H9 (cell line): ENCODE measurements around the gene RNGTT. TPM values are rescaled to one million over a fixed set of nuclear protein-coding genes. Genes with fewer than 3 reads are reported as not detected.

Source experiments
- DNase-seq: peaks from one replicate; pipeline ENCODE4 v3.0.0-alpha.2; 2017
- H2AFZ ChIP-seq: one replicate; pipeline ENCODE4 v1.6.1; 2013; ENCODE audit warnings: mild to moderate bottlenecking, low read length, control low read depth, moderate library complexity
- H2AK5ac ChIP-seq: 2 replicates; pipeline ENCODE4 v1.6.1; 2013; ENCODE audit warnings: low read length, control low read depth, mixed read lengths; ENCODE audit not compliant: insufficient read length
- H2BK120ac ChIP-seq: one replicate; pipeline ENCODE4 v1.6.1; 2013; ENCODE audit warnings: low read depth, mild to moderate bottlenecking, low read length, control low read depth, inconsistent platforms; ENCODE audit not compliant: poor library complexity, severe bottlenecking
- H2BK12ac ChIP-seq: 2 replicates; pipeline ENCODE4 v1.6.1; 2013; ENCODE audit warnings: low read length, control low read depth, mixed read lengths, low read depth; ENCODE audit not compliant: insufficient read length
- H2BK15ac ChIP-seq: 2 replicates; pipeline ENCODE4 v1.6.1; 2013; ENCODE audit warnings: low read depth, low read length, control low read depth
- H2BK20ac ChIP-seq: one replicate; pipeline ENCODE4 v1.6.1; 2013; ENCODE audit warnings: low read depth, mild to moderate bottlenecking, low read length, control low read depth, inconsistent platforms; ENCODE audit not compliant: poor library complexity, severe bottlenecking
- H2BK5ac ChIP-seq: 2 replicates; pipeline ENCODE4 v1.6.1; 2013; ENCODE audit warnings: low read length, control low read depth, mixed read lengths; ENCODE audit not compliant: insufficient read length
- H3K14ac ChIP-seq: 2 replicates; pipeline ENCODE4 v1.6.1; 2013; ENCODE audit warnings: low read length, control low read depth; ENCODE audit not compliant: insufficient read depth
- H3K18ac ChIP-seq: 2 replicates; pipeline ENCODE4 v1.6.1; 2013; ENCODE audit warnings: low read depth, mild to moderate bottlenecking, mixed read lengths, low read length, control low read depth; ENCODE audit not compliant: insufficient read length
- H3K23ac ChIP-seq: 2 replicates; pipeline ENCODE4 v1.6.1; 2013; ENCODE audit warnings: low read length, control low read depth, mixed read lengths, low read depth; ENCODE audit not compliant: insufficient read length
- H3K23me2 ChIP-seq: 2 replicates; pipeline ENCODE4 v1.6.1; 2013; ENCODE audit warnings: low read depth, mild to moderate bottlenecking, mixed read lengths, low read length, control low read depth; ENCODE audit not compliant: insufficient read length, poor library complexity, severe bottlenecking
- H3K27ac ChIP-seq: 2 replicates; pipeline ENCODE4 v1.5.1; 2013; ENCODE audit warnings: low read length, control low read depth, mixed read lengths, low read depth; ENCODE audit not compliant: insufficient read length
- H3K27me3 ChIP-seq: 2 replicates; pipeline ENCODE4 v1.6.1; 2013; ENCODE audit warnings: low read length, control low read depth, inconsistent platforms; ENCODE audit not compliant: insufficient read depth
- H3K4ac ChIP-seq: 2 replicates; pipeline ENCODE4 v1.6.1; 2013; ENCODE audit warnings: low read depth, mild to moderate bottlenecking, control low read depth, inconsistent platforms, low read length, moderate library complexity
- H3K4me1 ChIP-seq: 2 replicates; pipeline ENCODE4 v1.6.1; 2013; ENCODE audit warnings: low read length, control low read depth, inconsistent platforms; ENCODE audit not compliant: insufficient read depth
- H3K4me2 ChIP-seq: 2 replicates; pipeline ENCODE4 v1.6.1; 2013; ENCODE audit warnings: low read length, control low read depth, mixed read lengths; ENCODE audit not compliant: insufficient read length, insufficient read depth
- H3K56ac ChIP-seq: 2 replicates; pipeline ENCODE4 v1.6.1; 2013; ENCODE audit warnings: low read depth, mild to moderate bottlenecking, mixed read lengths, low read length, control low read depth; ENCODE audit not compliant: insufficient read length
- H3K79me1 ChIP-seq: 2 replicates; pipeline ENCODE4 v1.6.1; 2013; ENCODE audit warnings: low read depth, mild to moderate bottlenecking, moderate library complexity, low read length, control low read depth, inconsistent platforms; ENCODE audit not compliant: insufficient read depth, poor library complexity, severe bottlenecking
- H3K79me2 ChIP-seq: 2 replicates; pipeline ENCODE4 v1.6.1; 2013; ENCODE audit warnings: low read length, control low read depth, inconsistent platforms; ENCODE audit not compliant: insufficient read depth
- H3K9ac ChIP-seq: 2 replicates; pipeline ENCODE4 v1.6.1; 2013; ENCODE audit warnings: low read length, control low read depth, mixed read lengths; ENCODE audit not compliant: insufficient read length; ENCODE audit errors: extremely low read depth
- H3K9me3 ChIP-seq: one replicate; pipeline ENCODE4 v1.6.1; 2013; ENCODE audit warnings: low read depth, low read length, inconsistent platforms; ENCODE audit not compliant: control insufficient read depth
- H3T11ph ChIP-seq: one replicate; pipeline ENCODE4 v1.6.1; 2013; ENCODE audit warnings: mild to moderate bottlenecking, low read length, control low read depth, inconsistent platforms
- H4K20me1 ChIP-seq: one replicate; pipeline ENCODE4 v1.6.1; 2013; ENCODE audit not compliant: control insufficient read depth, insufficient read length, insufficient read depth
- H4K5ac ChIP-seq: 2 replicates; pipeline ENCODE4 v1.6.1; 2013; ENCODE audit warnings: low read depth, mild to moderate bottlenecking, mixed read lengths, low read length, control low read depth; ENCODE audit not compliant: insufficient read length
- H4K8ac ChIP-seq: replicated peaks from 2 replicates; pipeline ENCODE4 v1.6.1; 2013; ENCODE audit warnings: low read length, control low read depth, mixed read lengths, low read depth; ENCODE audit not compliant: insufficient read length
- H4K91ac ChIP-seq: 2 replicates; pipeline ENCODE4 v1.6.1; 2013; ENCODE audit warnings: low read depth, mild to moderate bottlenecking, moderate library complexity, mixed read lengths, low read length, control low read depth; ENCODE audit not compliant: insufficient read length
- H3K27ac Mint-ChIP-seq, 3 experiments: 2 replicates in 2 of 3; 3 replicates in 1 of 3; pipeline ENCODE4 v1.8.0; 2020 to 2021; ENCODE audit warnings: mixed read lengths in 3 of 3, mild to moderate bottlenecking in 1 of 3, moderate library complexity in 1 of 3
- H3K27me3 Mint-ChIP-seq: 2 replicates; pipeline ENCODE4 v1.8.0; 2021; ENCODE audit warnings: low read depth, mild to moderate bottlenecking, moderate library complexity, mixed read lengths
- H3K36me3 Mint-ChIP-seq, 3 experiments: 2 replicates in 2 of 3; 3 replicates in 1 of 3; pipeline ENCODE4 v1.8.0; 2020 to 2021; ENCODE audit warnings: low read depth in 3 of 3, mixed read lengths in 3 of 3; ENCODE audit not compliant: insufficient read depth in 1 of 3
- H3K4me1 Mint-ChIP-seq, 2 experiments: 2 replicates each; pipeline ENCODE4 v1.8.0; 2020; ENCODE audit warnings: mixed read lengths in 2 of 2
- H3K4me3 Mint-ChIP-seq, 2 experiments: 2 replicates in 1 of 2; 3 replicates in 1 of 2; pipeline ENCODE4 v1.8.0; 2020 to 2021; ENCODE audit warnings: mild to moderate bottlenecking in 2 of 2, mixed read lengths in 2 of 2, moderate library complexity in 1 of 2
- H3K9me3 Mint-ChIP-seq, 2 experiments: 2 replicates in 1 of 2; 3 replicates in 1 of 2; pipeline ENCODE4 v1.8.0; 2020; ENCODE audit warnings: mild to moderate bottlenecking in 2 of 2, mixed read lengths in 2 of 2, moderate library complexity in 1 of 2
- CTCF ChIP-seq: fragments of 200-600 bp; sonication (generic); conservative IDR thresholded peaks from 3 replicates; pipeline ENCODE4 v1.8.0; 2021; ENCODE audit warnings: antibody characterized with exemption, mild to moderate bottlenecking
- WGBS: extraction: QIAGEN DNeasy Blood & Tissue Kit; methylation state at CpG from one replicate; pipeline ENCODE4 v1.1.7; 2013; ENCODE audit warnings: missing lambda C conversion rate, low lambda C conversion rate, mixed read lengths; ENCODE audit not compliant: insufficient read length; ENCODE audit errors: extremely low coverage; 5-methylcytosine and 5-hydroxymethylcytosine counted together
- total RNA-seq: library from RNA; stranded (reverse); gene quantifications from 2 replicates; pipeline ENCODE4 v1.2.1, GENCODE V29; 2021

RNGTT gene
- total RNA-seq, 1 experiment from 2014 or later = 20.5 TPM

- H4K91ac ChIP-seq = no peak overlapping the region
- H3K9me3 ChIP-seq = no peaks in the 10 kb centered on the region
- H3K18ac ChIP-seq = no peak overlapping the region
- H3K27ac ChIP-seq = no peak overlapping the region
- no peak overlapping the region for H2BK5ac ChIP-seq
- no peak overlapping the region for H2AK5ac ChIP-seq
- Mint-ChIP-seq H3K36me3 (peaks cover 0 to 1% (median 1%) of the 10 kb centered on the region in 3 experiments; a peak in 2 of 7 replicates), H3K4me3 (no peak overlapping the region), H3K9me3 (no peaks in the 10 kb centered on the region), H3K27me3 (no peaks in the 10 kb centered on the region), H3K4me1 (peaks cover 38% of the 10 kb centered on the region in 2 experiments), H3K27ac (peak overlapping the region; percentile 1 to 72 (median 3); a peak in 4 of 7 replicates)
- no peak overlapping the region for H3K56ac ChIP-seq
- no peak overlapping the region for H2AFZ ChIP-seq
- H3K79me1 ChIP-seq = peaks cover 3% of the 10 kb centered on the region
- no peaks in the 10 kb centered on the region for H4K20me1 ChIP-seq
- H3K4me2 ChIP-seq = no peak overlapping the region
- H3T11ph ChIP-seq = no peak overlapping the region
- no peak overlapping the region for H2BK12ac ChIP-seq
- no peak overlapping the region for H4K5ac ChIP-seq
- no peak overlapping the region for H3K23ac ChIP-seq
- no peaks in the 10 kb centered on the region for H3K23me2 ChIP-seq
- H4K8ac ChIP-seq = no peak overlapping the region
- no peak for TF ChIP-seq CTCF
- H2BK120ac ChIP-seq = no peak overlapping the region
- H3K4ac ChIP-seq = no peak overlapping the region
- H3K4me1 ChIP-seq = no peaks in the 10 kb centered on the region; the same call in 1 of the 2 replicates
- H3K79me2 ChIP-seq = no peaks in the 10 kb centered on the region; the same call in 1 of the 2 replicates
- no CpG with 5 or more reads among the region's 7 CpGs for WGBS
- no peak for DNase-seq
- no peak overlapping the region for H2BK20ac ChIP-seq
- H2BK15ac ChIP-seq = no peak overlapping the region
- H3K9ac ChIP-seq = no peak overlapping the region
- H3K27me3 ChIP-seq = no peaks in the 10 kb centered on the region
- no peak overlapping the region for H3K14ac ChIP-seq
These were observed 52.3 kb downstream of the RNGTT start for GRCh38 chr6:88910922-88911778.
